Measurements from ENCODE around the gene EVC2. TPM values are rescaled to one million over a fixed set of nuclear protein-coding genes. Genes with fewer than 3 reads are reported as not detected.

EVC2 gene
- total and polyA plus RNA-seq, 10 of the 15 experiments (the other 5 are each of a cell fraction or from before 2014, with no cell fraction given) = 0.34 to 10.4 (median 5.6) TPM

DNA sequence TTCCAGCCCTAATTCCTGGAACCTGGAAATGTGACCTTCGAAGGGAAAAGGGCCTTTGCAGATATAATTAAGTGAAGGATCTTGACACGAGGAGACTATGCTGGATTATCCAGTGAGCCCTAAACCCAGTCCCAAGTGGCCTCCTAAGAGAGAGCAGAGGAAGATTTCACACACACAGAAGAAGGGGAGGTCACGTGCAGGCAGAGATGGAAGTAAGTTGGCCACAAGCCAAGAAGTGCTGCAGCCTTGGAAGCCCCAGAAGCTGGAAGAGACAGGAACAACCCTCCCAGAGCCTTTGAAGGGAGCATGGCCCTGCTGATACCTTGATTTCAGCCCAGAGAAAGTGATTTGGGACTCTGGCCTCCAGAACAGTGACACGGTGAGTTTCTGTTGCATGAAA lies 51.9 kb downstream of the EVC2 start:
- BruUV-seq (replicated peaks) = no TSS peak
- ATAC-seq (no peak), FAIRE-seq (no peak), DNase-seq (ENCODE audit: low read depth, low spot score) (no peak)
- Histone ChIP-seq H3K9me3 (replicated peaks; ENCODE audit: control insufficient read depth, insufficient read depth, low read length) (no peaks in the 10 kb centered on the region; the same call in 2 of the 3 replicates), H3K4me2 (ENCODE audit: control insufficient read depth, insufficient read depth) (no peak overlapping the region), H3K27ac (ENCODE audit: control insufficient read depth, insufficient read depth) (no peak overlapping the region), H3K4me1 (ENCODE audit: control insufficient read depth, insufficient read depth, low read length) (no peaks in the 10 kb centered on the region), H3K9ac (ENCODE audit: control insufficient read depth, insufficient read depth, low read length) (no peak overlapping the region), H2AFZ (ENCODE audit: control insufficient read depth, low read depth, low read length) (no peak overlapping the region), H4K20me1 (ENCODE audit: control insufficient read depth, insufficient read depth) (no peaks in the 10 kb centered on the region), H3K27me3 (replicated peaks in 1 of 2; ENCODE audit: control insufficient read depth in 2 of 2, insufficient read depth in 2 of 2, low read length in 1 of 2) (no peaks in the 10 kb centered on the region), H3K36me3 (ENCODE audit: control insufficient read depth in 2 of 2, insufficient read depth in 2 of 2, low read length in 1 of 2) (peaks cover 1 to 3% of the 10 kb centered on the region in 2 experiments; a peak in 3 of 4 replicates), H3K4me3 (no peak overlapping the region), H3K79me2 (ENCODE audit: control insufficient read depth, insufficient read depth, low read length) (no peaks in the 10 kb centered on the region)
- ChIA-PET RAD21 (ENCODE audit: unreplicated experiment) (no interaction called here), POLR2A (no interaction called here), SMC1A (ENCODE audit: uncharacterized antibody, unreplicated experiment) (no interaction called here), CTCF (no interaction called here)
- 14% methylated on average over 4 of the region's 4 CpGs for WGBS (ENCODE audit: insufficient coverage, insufficient replicate concordance, low lambda C conversion rate, missing lambda C conversion rate)
- in situ Hi-C loops (cut with MboI) (no loop called here), intact Hi-C loops (cut with micrococcal nuclease; ENCODE audit: unreplicated experiment) (no loop called here)
- no peak for TF ChIP-seq RBBP5 (conservative IDR thresholded peaks at IDR 0.05)
- TF ChIP-seq IRF5 (IDR thresholded peaks at IDR 0.05; ENCODE audit: borderline replicate concordance) = no peak
- TF ChIP-seq FOXM1 (IDR thresholded peaks at IDR 0.05; ENCODE audit: low read depth, low read length) = no peak
- TF ChIP-seq SRF (IDR thresholded peaks at IDR 0.05; ENCODE audit: low read depth in 2 of 2, low read length in 2 of 2) = no peak
- no peak for TF ChIP-seq MYB (IDR thresholded peaks at IDR 0.05; ENCODE audit: borderline replicate concordance, low read depth, low read length)
- TF ChIP-seq KAT2A (conservative IDR thresholded peaks at IDR 0.05; ENCODE audit: control insufficient read depth, low read depth, low read length) = no peak
- no peak for TF ChIP-seq FOS (IDR thresholded peaks at IDR 0.05; ENCODE audit: borderline replicate concordance, extremely low read depth, insufficient read length)
- TF ChIP-seq CTCF (IDR thresholded peaks at IDR 0.05 in 2 of 3, conservative IDR thresholded peaks at IDR 0.05 in 1 of 3; ENCODE audit: control insufficient read depth in 2 of 3, extremely low read depth in 1 of 3, insufficient read depth in 1 of 3, low read depth in 3 of 3, low read length in 3 of 3) = no peak
- no peak for TF ChIP-seq PAX8 (IDR thresholded peaks at IDR 0.05)
- TF ChIP-seq, protein P1, sequence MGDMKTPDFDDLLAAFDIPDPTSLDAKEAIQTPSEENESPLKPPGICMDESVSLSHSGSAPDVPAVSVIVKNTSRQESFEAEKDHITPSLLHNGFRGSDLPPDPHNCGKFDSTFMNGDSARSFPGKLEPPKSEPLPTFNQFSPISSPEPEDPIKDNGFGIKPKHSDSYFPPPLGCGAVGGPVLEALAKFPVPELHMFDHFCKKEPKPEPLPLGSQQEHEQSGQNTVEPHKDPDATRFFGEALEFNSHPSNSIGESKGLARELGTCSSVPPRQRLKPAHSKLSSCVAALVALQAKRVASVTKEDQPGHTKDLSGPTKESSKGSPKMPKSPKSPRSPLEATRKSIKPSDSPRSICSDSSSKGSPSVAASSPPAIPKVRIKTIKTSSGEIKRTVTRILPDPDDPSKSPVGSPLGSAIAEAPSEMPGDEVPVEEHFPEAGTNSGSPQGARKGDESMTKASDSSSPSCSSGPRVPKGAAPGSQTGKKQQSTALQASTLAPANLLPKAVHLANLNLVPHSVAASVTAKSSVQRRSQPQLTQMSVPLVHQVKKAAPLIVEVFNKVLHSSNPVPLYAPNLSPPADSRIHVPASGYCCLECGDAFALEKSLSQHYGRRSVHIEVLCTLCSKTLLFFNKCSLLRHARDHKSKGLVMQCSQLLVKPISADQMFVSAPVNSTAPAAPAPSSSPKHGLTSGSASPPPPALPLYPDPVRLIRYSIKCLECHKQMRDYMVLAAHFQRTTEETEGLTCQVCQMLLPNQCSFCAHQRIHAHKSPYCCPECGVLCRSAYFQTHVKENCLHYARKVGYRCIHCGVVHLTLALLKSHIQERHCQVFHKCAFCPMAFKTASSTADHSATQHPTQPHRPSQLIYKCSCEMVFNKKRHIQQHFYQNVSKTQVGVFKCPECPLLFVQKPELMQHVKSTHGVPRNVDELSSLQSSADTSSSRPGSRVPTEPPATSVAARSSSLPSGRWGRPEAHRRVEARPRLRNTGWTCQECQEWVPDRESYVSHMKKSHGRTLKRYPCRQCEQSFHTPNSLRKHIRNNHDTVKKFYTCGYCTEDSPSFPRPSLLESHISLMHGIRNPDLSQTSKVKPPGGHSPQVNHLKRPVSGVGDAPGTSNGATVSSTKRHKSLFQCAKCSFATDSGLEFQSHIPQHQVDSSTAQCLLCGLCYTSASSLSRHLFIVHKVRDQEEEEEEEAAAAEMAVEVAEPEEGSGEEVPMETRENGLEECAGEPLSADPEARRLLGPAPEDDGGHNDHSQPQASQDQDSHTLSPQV (IDR thresholded peaks at IDR 0.05) = no peak
- no peak for TF ChIP-seq CBX3 (IDR thresholded peaks at IDR 0.05; ENCODE audit: borderline replicate concordance, low read depth)
- no peak for TF ChIP-seq NFYA (IDR thresholded peaks at IDR 0.05; ENCODE audit: borderline replicate concordance, low read depth, low read length)
- TF ChIP-seq, protein P2, sequence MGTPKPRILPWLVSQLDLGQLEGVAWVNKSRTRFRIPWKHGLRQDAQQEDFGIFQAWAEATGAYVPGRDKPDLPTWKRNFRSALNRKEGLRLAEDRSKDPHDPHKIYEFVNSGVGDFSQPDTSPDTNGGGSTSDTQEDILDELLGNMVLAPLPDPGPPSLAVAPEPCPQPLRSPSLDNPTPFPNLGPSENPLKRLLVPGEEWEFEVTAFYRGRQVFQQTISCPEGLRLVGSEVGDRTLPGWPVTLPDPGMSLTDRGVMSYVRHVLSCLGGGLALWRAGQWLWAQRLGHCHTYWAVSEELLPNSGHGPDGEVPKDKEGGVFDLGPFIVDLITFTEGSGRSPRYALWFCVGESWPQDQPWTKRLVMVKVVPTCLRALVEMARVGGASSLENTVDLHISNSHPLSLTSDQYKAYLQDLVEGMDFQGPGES (IDR thresholded peaks at IDR 0.05) = no peak
- no peak for TF ChIP-seq WRNIP1 (IDR thresholded peaks at IDR 0.05; ENCODE audit: borderline replicate concordance, low read depth, low read length)

Data from GM12878 (cell line).